Hematopoietic multipotent progenitor cell treated with erythropoietin and hydrocortisone succinate and interleukin-3 and kit ligand, for 6 days (in vitro differentiated cells): ENCODE data around the gene CHPT1.

ENCODE experiments used
- DNase-seq: peaks from one replicate; pipeline ENCODE4 v3.0.0-alpha.2; 2015

CHPT1 gene

DNA sequence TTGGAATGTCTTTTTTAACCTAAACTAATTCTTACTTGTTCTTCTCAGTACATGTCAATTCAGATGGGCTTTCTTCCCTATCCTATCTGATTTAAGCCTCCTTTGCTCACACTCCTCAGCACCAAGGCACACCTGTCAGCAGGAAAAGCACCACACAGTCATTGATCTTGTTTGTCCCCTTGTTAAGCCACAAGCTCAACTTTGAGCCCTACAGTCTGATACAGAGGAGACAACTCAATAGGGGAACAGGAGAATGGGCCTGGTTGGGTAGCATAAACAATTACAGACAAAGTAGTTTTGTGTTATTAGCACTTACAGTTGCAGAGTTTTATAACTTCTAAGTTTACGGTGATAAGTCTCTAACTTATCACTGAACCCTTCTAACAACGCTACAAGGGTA is 71.3 kb downstream of the CHPT1 start:
- DNase-seq = no peak

DNA sequence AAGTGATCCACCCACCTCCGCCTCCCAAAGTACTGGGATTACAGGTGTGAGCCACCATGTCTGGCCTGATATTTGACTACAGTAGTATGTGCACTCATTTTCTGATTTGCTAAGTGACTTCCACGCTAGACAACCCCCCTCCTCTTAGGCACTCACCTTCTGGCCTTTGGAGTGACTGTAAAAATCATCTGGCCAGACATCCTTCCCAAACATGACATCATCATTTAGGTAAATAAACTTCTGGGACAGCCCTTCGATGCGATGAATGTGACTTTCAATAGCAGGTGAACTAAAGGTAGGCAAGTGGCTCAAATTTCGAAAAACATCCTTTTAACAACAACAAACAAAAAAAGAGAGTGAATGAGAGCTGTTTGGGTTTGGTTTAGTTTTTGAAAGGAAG is 72.4 kb downstream of the CHPT1 start:
- no peak for DNase-seq

GRCh38 chr12:101772012-101772775 is 74.8 kb downstream of the CHPT1 start:
- DNase-seq = peak; percentile 57

DNA sequence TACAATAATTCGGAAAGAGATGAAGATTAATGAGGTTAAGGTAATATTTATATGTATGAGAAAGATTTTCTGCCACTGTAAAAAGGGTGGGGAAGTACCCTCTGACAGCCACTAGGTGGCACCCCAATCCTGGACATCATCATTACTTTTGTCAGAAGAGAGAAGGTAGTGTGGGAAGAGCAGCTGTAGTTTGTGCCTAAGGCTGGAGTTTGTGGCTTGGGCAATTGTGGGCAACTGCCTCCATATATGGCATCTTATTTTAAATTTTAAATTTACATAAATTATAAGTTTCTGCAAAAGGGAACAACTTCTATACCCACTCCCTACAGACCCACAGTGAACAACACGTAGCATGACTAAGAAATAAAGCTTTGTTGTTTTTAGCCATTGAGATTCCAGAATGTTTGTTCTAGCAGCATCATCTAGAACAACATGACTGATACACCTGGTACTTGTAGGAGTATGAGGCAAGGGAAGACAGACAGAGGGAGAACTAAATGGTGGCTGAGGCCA is 76.3 kb downstream of the CHPT1 start:
- peak; percentile 88 for DNase-seq

DNA sequence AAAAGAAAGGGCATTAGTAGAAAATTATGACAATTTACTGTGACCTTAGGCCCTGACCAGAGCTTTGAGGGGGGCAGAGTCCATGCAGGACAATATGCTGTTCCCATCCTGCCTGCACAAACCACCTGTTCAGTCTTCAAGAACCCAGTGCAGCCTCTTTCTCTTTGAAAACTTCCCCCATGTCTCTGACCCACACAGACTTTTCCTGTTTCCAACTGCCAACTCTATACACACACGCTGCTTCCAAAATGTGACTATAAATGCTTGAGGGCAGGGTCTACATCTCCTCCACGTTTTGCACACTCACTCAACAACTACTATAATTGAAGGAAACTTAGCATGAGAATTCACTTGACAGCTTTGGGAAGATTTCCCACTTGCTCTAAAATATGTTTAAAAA is 78.4 kb downstream of the CHPT1 start:
- peak; percentile 27 for DNase-seq

DNA sequence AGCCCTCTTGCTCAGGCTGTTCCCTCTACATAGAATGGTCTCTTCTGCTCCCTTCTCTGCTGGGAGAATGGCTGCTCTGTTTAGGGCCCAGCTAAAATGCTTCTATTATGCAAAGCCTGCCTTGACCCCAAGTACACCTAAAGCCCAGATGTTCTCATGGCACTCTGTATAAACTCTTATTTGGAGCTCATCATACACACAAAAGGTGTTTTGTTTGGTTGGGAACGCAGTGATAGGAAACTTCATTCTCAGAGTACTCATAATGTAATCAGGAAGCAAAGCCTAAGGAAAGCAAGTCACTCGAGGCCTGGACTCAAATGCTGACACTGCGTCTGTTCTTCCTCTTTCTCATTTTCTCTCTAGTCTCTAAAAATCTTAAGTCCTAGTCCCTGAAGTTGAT is 80.0 kb downstream of the CHPT1 start:
- DNase-seq = peak; percentile 45

- DNase-seq = no peak
These were observed 80.5 kb downstream of the CHPT1 start for GRCh38 chr12:101777978-101778377.
